HG03342 (cell line): ENCODE measurements around the gene SLC35F3.

Source experiments
- ATAC-seq: cut with Tn5 transposase; IDR thresholded peaks from one replicate; pipeline ENCODE4 v1.9.1; 2021; ENCODE audit warnings: mild to moderate bottlenecking, moderate library complexity; ENCODE audit not compliant: unreplicated experiment

SLC35F3 gene

GRCh38 chr1:234336359-234336758, 431.9 kb downstream of the SLC35F3 start:
- no peak for ATAC-seq

- no peak for ATAC-seq
These were observed 432.8 kb downstream of the SLC35F3 start for GRCh38 chr1:234337233-234337632.

- ATAC-seq = no peak
These were observed 436.1 kb downstream of the SLC35F3 start for GRCh38 chr1:234340528-234340927.

- no peak for ATAC-seq
These were observed 438.3 kb downstream of the SLC35F3 start for GRCh38 chr1:234342774-234343173.

GRCh38 chr1:234345237-234345636, 440.8 kb downstream of the SLC35F3 start:
- ATAC-seq = no peak

- no peak for ATAC-seq
These were observed 444.5 kb downstream of the SLC35F3 start for GRCh38 chr1:234348964-234349363.

- no peak for ATAC-seq
These were observed 451.5 kb downstream of the SLC35F3 start for GRCh38 chr1:234355782-234356510.

- ATAC-seq = peak; percentile 59
These were observed 452.3 kb downstream of the SLC35F3 start for GRCh38 chr1:234356615-234357269.

GRCh38 chr1:234357831-234358230, 453.4 kb downstream of the SLC35F3 start:
- ATAC-seq = no peak

- ATAC-seq = no peak
These were observed 456.7 kb downstream of the SLC35F3 start for GRCh38 chr1:234361102-234361603.

- no peak for ATAC-seq
These were observed 458.1 kb downstream of the SLC35F3 start for GRCh38 chr1:234362558-234362957.

GRCh38 chr1:234368320-234369032, 464.0 kb downstream of the SLC35F3 start:
- ATAC-seq = no peak

- no peak for ATAC-seq
These were observed 464.6 kb downstream of the SLC35F3 start for GRCh38 chr1:234369033-234369430.

- no peak for ATAC-seq
These were observed 465.3 kb downstream of the SLC35F3 start for GRCh38 chr1:234369784-234370183.

GRCh38 chr1:234371414-234371813, 466.9 kb downstream of the SLC35F3 start:
- no peak for ATAC-seq

- no peak for ATAC-seq
These were observed 467.7 kb downstream of the SLC35F3 start for GRCh38 chr1:234372011-234372757.

GRCh38 chr1:234373064-234373958, 468.8 kb downstream of the SLC35F3 start, which contains the start of gene COA6:
COA6 (plus strand) TSS chr1:234373456; CDS start chr1:234373467, 11 bp downstream.
- ATAC-seq = peak; percentile 91

GRCh38 chr1:234373959-234374254, 469.4 kb downstream of the SLC35F3 start:
- ATAC-seq = peak; percentile 13
